HepG2 (cell line): Measurements from ENCODE around the gene METTL27. TPM values are rescaled to one million over a fixed set of nuclear protein-coding genes. Genes with fewer than 3 reads are reported as not detected.

Experiments used
- ATAC-seq: fragments of 200-7000 bp; cut with Tn5 transposase; 3 replicates; pipeline ENCODE4 v1.9.1; 2020; ENCODE audit warnings: mild to moderate bottlenecking, moderate library complexity
- BruUV-seq: library from RNA; stranded (reverse); fragments of 400-500 nt; replicated peaks from 2 replicates; lab custom pipeline; 2021; lab: Mats Ljungman, UMichigan
- CTCF ChIA-PET: fragments of 300-600 bp; formaldehyde crosslinking; extraction: SDS; loops from one replicate; lab custom pipeline; 2021; ENCODE audit warnings: low total read pairs, inconsistent platforms, low intra/inter-chr PET ratio; lab: Yijun Ruan, JAX
- POLR2A ChIA-PET: fragments of 350-600 bp; sonication (Branson Sonifier 250); formaldehyde crosslinking; loops from one replicate; lab custom pipeline; 2020; ENCODE audit warnings: antibody characterized with exemption, inconsistent platforms; lab: Yijun Ruan, JAX
- DNase-seq: peaks from one replicate; pipeline ENCODE4 v3.0.0-alpha.2; 2015; ENCODE audit warnings: low spot score
- FAIRE-seq: peaks from 3 replicates; lab custom pipeline; 2011; peaks lifted over from hg19 to GRCh38; lab: Jason Lieb, UNC
- H2AFZ ChIP-seq: one replicate; pipeline ENCODE4 v1.6.1; 2011; ENCODE audit warnings: low read length, inconsistent platforms
- H3K27ac ChIP-seq: fragments of 300-600 bp; 3 replicates; pipeline ENCODE4 v1.8.0; 2011; ENCODE audit warnings: mixed run types, mild to moderate bottlenecking, mixed read lengths, low read length, inconsistent platforms; ENCODE audit not compliant: insufficient read depth; ENCODE audit errors: extremely low read length
- H3K27me3 ChIP-seq, 2 experiments: fragments of 200-600 bp in 1 of 2; 2 replicates in 1 of 2; 3 replicates in 1 of 2; pipeline versions ENCODE4 v1.6.0 to v1.8.0; 2011; ENCODE audit warnings: low read length in 2 of 2, mild to moderate bottlenecking in 2 of 2, moderate library complexity in 2 of 2, inconsistent platforms in 1 of 2; ENCODE audit not compliant: insufficient read depth in 2 of 2, control insufficient read depth in 1 of 2
- H3K36me3 ChIP-seq, 2 experiments: fragments of 200-600 bp in 1 of 2; replicated peaks in 1 of 2; 2 replicates in 1 of 2; 3 replicates in 1 of 2; pipeline versions ENCODE4 v1.5.1 to v1.8.0; 2011; ENCODE audit warnings: low read length in 2 of 2, inconsistent platforms in 1 of 2; ENCODE audit not compliant: insufficient read depth in 2 of 2, control insufficient read depth in 1 of 2
- H3K4me1 ChIP-seq: 2 replicates; pipeline ENCODE4 v1.5.1; 2012; ENCODE audit warnings: low read length, inconsistent platforms; ENCODE audit not compliant: insufficient read depth
- H3K4me2 ChIP-seq: 2 replicates; pipeline ENCODE4 v1.6.0; 2011; ENCODE audit warnings: low read depth, low read length, inconsistent platforms
- H3K4me3 ChIP-seq, 3 experiments: fragments of 200-600 bp in 1 of 3; sonication (generic), shearing (Covaris generic) in 1 of 3; replicated peaks in 1 of 3; 2 replicates each; pipeline ENCODE4 v1.5.1; 2011 to 2016; ENCODE audit warnings: low read length in 3 of 3, inconsistent platforms in 2 of 3, low read depth in 2 of 3, mild to moderate bottlenecking in 2 of 3, control low read depth in 1 of 3, mixed read lengths in 1 of 3; ENCODE audit not compliant: insufficient read depth in 1 of 3
- H3K79me2 ChIP-seq: one replicate; pipeline ENCODE4 v1.6.1; 2011; ENCODE audit warnings: low read length, inconsistent platforms; ENCODE audit not compliant: insufficient read depth
- H3K9ac ChIP-seq: 2 replicates; pipeline ENCODE4 v1.6.0; 2011; ENCODE audit warnings: mild to moderate bottlenecking, low read depth, low read length, inconsistent platforms; ENCODE audit not compliant: insufficient read depth
- H3K9me3 ChIP-seq: 2 replicates; pipeline ENCODE4 v1.5.1; 2012; ENCODE audit warnings: mild to moderate bottlenecking, low read length
- H4K20me1 ChIP-seq: 2 replicates; pipeline ENCODE4 v1.6.0; 2011; ENCODE audit warnings: inconsistent platforms, mild to moderate bottlenecking, low read length, moderate library complexity; ENCODE audit not compliant: insufficient read depth
- CEBPG ChIP-seq: IDR thresholded peaks from 2 replicates; pipeline ENCODE4 v1.6.1; 2016
- EED ChIP-seq: sonication (generic); formaldehyde crosslinking; IDR thresholded peaks from 2 replicates; pipeline ENCODE4 v1.5.0; 2020; ENCODE audit warnings: mild to moderate bottlenecking, missing genetic modification reagents
- FOXA3 ChIP-seq: IDR thresholded peaks from 2 replicates; pipeline ENCODE4 v1.6.1; 2016; ENCODE audit warnings: missing genetic modification reagents, missing compliant biosample characterization
- MIER2 ChIP-seq: IDR thresholded peaks from 2 replicates; pipeline ENCODE4 v1.6.1; 2016; ENCODE audit warnings: missing biosample characterization, missing genetic modification reagents
- NFKB2 ChIP-seq: sonication (generic); formaldehyde crosslinking; IDR thresholded peaks from 2 replicates; pipeline ENCODE4 v1.4.0; 2020; ENCODE audit warnings: missing genetic modification reagents, borderline replicate concordance
- NFYC ChIP-seq: IDR thresholded peaks from 2 replicates; pipeline ENCODE4 v1.6.1; 2016; ENCODE audit warnings: missing genetic modification reagents, missing compliant biosample characterization
- PRPF4 ChIP-seq: fragments of 200-400 bp; formaldehyde crosslinking; IDR thresholded peaks from 2 replicates; pipeline ENCODE4 v1.6.1; 2016; ENCODE audit warnings: low read length, low read depth; ENCODE audit not compliant: poor library complexity, severe bottlenecking
- ZNF180 ChIP-seq: sonication (generic); formaldehyde crosslinking; IDR thresholded peaks from 2 replicates; pipeline ENCODE4 v1.4.0; 2020; ENCODE audit warnings: low read depth, missing genetic modification reagents, borderline replicate concordance
- ZNF264 ChIP-seq: sonication (generic); formaldehyde crosslinking; IDR thresholded peaks from 2 replicates; pipeline ENCODE4 v1.4.0; 2020; ENCODE audit warnings: missing genetic modification reagents
- ZNF343 ChIP-seq: sonication (generic); formaldehyde crosslinking; IDR thresholded peaks from 2 replicates; pipeline ENCODE4 v1.4.0; 2020; ENCODE audit warnings: mild to moderate bottlenecking, missing genetic modification reagents
- ZNF629 ChIP-seq: sonication (generic); formaldehyde crosslinking; conservative IDR thresholded peaks from 2 replicates; pipeline ENCODE4 v1.5.0; 2020; ENCODE audit warnings: missing genetic modification reagents
- ZNF83 ChIP-seq: sonication (generic); formaldehyde crosslinking; IDR thresholded peaks from 2 replicates; pipeline ENCODE4 v1.4.0; 2020; ENCODE audit warnings: missing genetic modification reagents, mild to moderate bottlenecking, borderline replicate concordance
- WGBS: methylation state at CpG from one replicate; pipeline ENCODE4 v1.1.6; 2017; ENCODE audit warnings: low lambda C conversion rate; 5-methylcytosine and 5-hydroxymethylcytosine counted together
- in situ Hi-C: cut with HindIII; loops from 2 replicates; pipeline ENCODE4 v1.10.0; 2017; ENCODE audit warnings: low pct_unique_long_range_greater_than_20kb; ENCODE audit not compliant: extremely low pct_ligation_motif_present
- intact Hi-C: fragments of 100-400 bp; cut with micrococcal nuclease; formaldehyde crosslinking; loops from one replicate; pipeline ENCODE4 v1.10.0; 2022; ENCODE audit not compliant: unreplicated experiment
- polyA plus RNA-seq, 8 experiments: library from polyadenylated mRNA; depleted of rRNA in 3 of 8; stranded (reverse) in 7 of 8; unstranded in 1 of 8; fragments of >200 nt; fragmentation: Illumina TruSeq in 4 of 8; extraction: Trizol in 4 of 8; gene quantifications; 2 replicates each; pipeline versions ENCODE4 v1.2.1 to v1.2.3, GENCODE V29; 2011 to 2016; ENCODE audit warnings: low read depth in 4 of 8, missing spikeins in 1 of 8, mixed read lengths in 1 of 8; ENCODE audit not compliant: insufficient read depth in 1 of 8
- total RNA-seq, 5 experiments: library from RNA; depleted of rRNA; stranded (reverse); fragments of >200 nt; fragmentation: Illumina TruSeq; extraction: Trizol; gene quantifications; 2 replicates each; pipeline ENCODE4 v1.2.3, GENCODE V29; 2016; ENCODE audit warnings: low read depth in 1 of 5
- TF ChIP-seq, protein P1 (sequence below): sonication (generic); formaldehyde crosslinking; IDR thresholded peaks from 2 replicates; pipeline ENCODE4 v1.8.1; 2023; ENCODE audit warnings: mild to moderate bottlenecking, missing genetic modification reagents
- TF ChIP-seq, protein P2 (sequence below), 2 experiments: sonication (generic) in 1 of 2; formaldehyde crosslinking in 1 of 2; IDR thresholded peaks; 2 replicates each; pipeline versions ENCODE4 v1.4.0 to v1.6.1; 2018 to 2020; ENCODE audit warnings: missing genetic modification reagents in 2 of 2, borderline replicate concordance in 1 of 2, low read depth in 1 of 2, mild to moderate bottlenecking in 1 of 2, missing biosample characterization in 1 of 2

The METTL27 gene
- total and polyA plus RNA-seq, 2 of the 13 experiments (the other 11 are each of a cell fraction or from before 2014, with no cell fraction given), result 2.0 to 3.0 TPM

DNA sequence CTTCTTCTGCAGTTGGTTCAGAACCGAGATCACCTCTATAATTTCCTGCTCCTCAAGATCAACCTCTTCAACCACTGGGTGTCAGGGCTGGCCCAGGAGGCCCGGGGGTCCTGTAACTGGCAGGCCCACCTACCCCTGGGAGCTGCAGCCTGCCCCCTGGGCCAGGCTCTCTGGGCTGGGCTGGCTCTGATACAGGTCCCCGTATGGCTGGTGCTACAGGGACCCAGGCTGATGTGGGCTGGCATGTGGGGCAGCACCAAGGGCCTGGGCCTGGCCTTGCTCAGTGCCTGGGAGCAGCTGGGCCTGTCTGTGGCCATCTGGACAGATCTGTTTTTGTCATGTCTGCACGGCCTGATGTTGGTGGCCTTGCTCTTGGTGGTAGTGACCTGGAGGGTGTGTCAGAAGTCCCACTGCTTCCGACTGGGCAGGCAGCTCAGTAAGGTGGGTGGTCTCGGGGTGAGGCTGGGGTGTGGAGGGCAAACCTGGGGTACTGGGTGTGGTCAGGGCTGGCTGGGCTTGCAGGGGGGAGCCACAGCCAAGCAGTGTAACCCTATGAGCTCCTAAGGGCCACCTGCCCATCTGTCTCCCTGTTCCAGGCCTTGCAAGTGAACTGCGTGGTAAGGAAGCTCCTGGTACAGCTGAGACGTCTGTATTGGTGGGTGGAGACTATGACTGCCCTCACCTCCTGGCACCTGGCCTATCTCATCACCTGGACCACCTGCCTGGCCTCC is 22.8 kb upstream of the METTL27 start:
- H3K9ac ChIP-seq, result no peak overlapping the region
- BruUV-seq, result no TSS peak
- POLR2A ChIA-PET, result no interaction called here
- FAIRE-seq, result no peak
- 5% methylated on average over 2 of the region's 8 CpGs for WGBS
- no peaks in the 10 kb centered on the region for H4K20me1 ChIP-seq
- TF ChIP-seq MIER2 (CRISPR knock-in tag), result no peak
- TF ChIP-seq, protein P1, sequence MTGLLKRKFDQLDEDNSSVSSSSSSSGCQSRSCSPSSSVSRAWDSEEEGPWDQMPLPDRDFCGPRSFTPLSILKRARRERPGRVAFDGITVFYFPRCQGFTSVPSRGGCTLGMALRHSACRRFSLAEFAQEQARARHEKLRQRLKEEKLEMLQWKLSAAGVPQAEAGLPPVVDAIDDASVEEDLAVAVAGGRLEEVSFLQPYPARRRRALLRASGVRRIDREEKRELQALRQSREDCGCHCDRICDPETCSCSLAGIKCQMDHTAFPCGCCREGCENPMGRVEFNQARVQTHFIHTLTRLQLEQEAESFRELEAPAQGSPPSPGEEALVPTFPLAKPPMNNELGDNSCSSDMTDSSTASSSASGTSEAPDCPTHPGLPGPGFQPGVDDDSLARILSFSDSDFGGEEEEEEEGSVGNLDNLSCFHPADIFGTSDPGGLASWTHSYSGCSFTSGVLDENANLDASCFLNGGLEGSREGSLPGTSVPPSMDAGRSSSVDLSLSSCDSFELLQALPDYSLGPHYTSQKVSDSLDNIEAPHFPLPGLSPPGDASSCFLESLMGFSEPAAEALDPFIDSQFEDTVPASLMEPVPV, result no peak
- H3K27me3 ChIP-seq, result peaks cover 3 to 8% of the 10 kb centered on the region in 2 experiments; a peak in 4 of 5 replicates
- H3K79me2 ChIP-seq, result no peaks in the 10 kb centered on the region
- no peak overlapping the region for H3K4me3 ChIP-seq
- CTCF ChIA-PET, result interaction anchor here (1.6 to 1.7 kb wide), 2 partner anchors 114 to 161 kb away, joined by 12 read pairs; no protein-coding TSS in a partner anchor
- no peaks in the 10 kb centered on the region for H3K9me3 ChIP-seq
- no peak for ATAC-seq
- no peak overlapping the region for H3K27ac ChIP-seq
- in situ Hi-C loops, result no loop called here
- no peak overlapping the region for H3K4me2 ChIP-seq
- no peak for DNase-seq
- intact Hi-C loops, result no loop called here
- H3K36me3 ChIP-seq, result no peaks in the 10 kb centered on the region
- H2AFZ ChIP-seq, result no peak overlapping the region
- peaks cover 26% of the 10 kb centered on the region for H3K4me1 ChIP-seq

DNA sequence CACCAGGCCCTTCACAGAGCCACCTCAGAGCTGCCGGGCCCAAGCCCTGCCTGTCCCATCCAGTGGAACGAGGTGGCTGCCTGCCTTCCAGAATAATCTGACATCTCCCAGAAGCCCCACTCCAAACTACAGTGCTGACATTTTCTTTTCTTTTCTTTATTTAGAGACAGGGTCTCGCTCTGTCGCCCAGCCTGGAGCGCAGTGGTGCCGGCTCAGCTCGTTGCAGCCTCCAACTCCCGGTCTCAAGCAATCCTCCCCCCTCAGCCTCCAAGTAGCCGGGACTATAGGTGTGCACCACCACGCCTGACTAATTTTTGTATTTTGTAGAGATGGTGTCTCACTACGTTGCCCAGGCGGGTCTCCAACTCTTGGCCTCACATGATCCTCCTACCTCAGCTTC is 19.0 kb upstream of the METTL27 start:
- no peak for TF ChIP-seq ZNF629 (CRISPR knock-in tag)
- no peak for TF ChIP-seq CEBPG (CRISPR knock-in tag)
- TF ChIP-seq, protein P2, sequence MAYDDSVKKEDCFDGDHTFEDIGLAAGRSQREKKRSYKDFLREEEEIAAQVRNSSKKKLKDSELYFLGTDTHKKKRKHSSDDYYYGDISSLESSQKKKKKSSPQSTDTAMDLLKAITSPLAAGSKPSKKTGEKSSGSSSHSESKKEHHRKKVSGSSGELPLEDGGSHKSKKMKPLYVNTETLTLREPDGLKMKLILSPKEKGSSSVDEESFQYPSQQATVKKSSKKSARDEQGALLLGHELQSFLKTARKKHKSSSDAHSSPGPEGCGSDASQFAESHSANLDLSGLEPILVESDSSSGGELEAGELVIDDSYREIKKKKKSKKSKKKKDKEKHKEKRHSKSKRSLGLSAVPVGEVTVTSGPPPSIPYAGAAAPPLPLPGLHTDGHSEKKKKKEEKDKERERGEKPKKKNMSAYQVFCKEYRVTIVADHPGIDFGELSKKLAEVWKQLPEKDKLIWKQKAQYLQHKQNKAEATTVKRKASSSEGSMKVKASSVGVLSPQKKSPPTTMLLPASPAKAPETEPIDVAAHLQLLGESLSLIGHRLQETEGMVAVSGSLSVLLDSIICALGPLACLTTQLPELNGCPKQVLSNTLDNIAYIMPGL (CRISPR knock-in tag; IDR thresholded peaks at IDR 0.05; ENCODE audit: borderline replicate concordance in 1 of 2, low read depth in 1 of 2), result no peak
- no peak for TF ChIP-seq NFYC (CRISPR knock-in tag)
- TF ChIP-seq EED (CRISPR knock-in tag), result no peak
- no peak for TF ChIP-seq FOXA3
- no peak for TF ChIP-seq ZNF343 (CRISPR knock-in tag)
- TF ChIP-seq ZNF83 (CRISPR knock-in tag), result no peak
- no peak for TF ChIP-seq NFKB2 (CRISPR knock-in tag)
- no peak for TF ChIP-seq PRPF4
- no peak for TF ChIP-seq ZNF180
- TF ChIP-seq ZNF264 (CRISPR knock-in tag), result no peak
- Histone ChIP-seq H3K27ac (no peak overlapping the region), H3K4me3 (no peak overlapping the region), H3K27me3 (peaks cover 1 to 8% of the 10 kb centered on the region in 2 experiments; a peak in 3 of 5 replicates), H3K9ac (no peak overlapping the region), H3K4me1 (no peaks in the 10 kb centered on the region), H3K9me3 (no peaks in the 10 kb centered on the region), H3K36me3 (no peaks in the 10 kb centered on the region), H2AFZ (no peak overlapping the region), H4K20me1 (no peaks in the 10 kb centered on the region), H3K79me2 (no peaks in the 10 kb centered on the region), H3K4me2 (no peak overlapping the region)
- in situ Hi-C loops, result no loop called here
- no TSS peak for BruUV-seq
- intact Hi-C loops, result no loop called here
- DNase-seq, result no peak
- POLR2A ChIA-PET, result interaction anchor here (0.7 kb wide), 1 partner anchor 13 kb away, joined by 3 read pairs; no protein-coding TSS in a partner anchor
- CTCF ChIA-PET, result no interaction called here
- no peak for FAIRE-seq
- 45% methylated on average over 12 of the region's 12 CpGs for WGBS
- ATAC-seq, result no peak
